GM12892 (cell line): Measurements from ENCODE around the gene ACSL1.

Source experiments
- POLR2AphosphoS5 ChIP-seq: IDR thresholded peaks from 2 replicates; pipeline ENCODE4 v1.6.1; 2011; ENCODE audit warnings: low read depth, low read length, control low read depth
- TAF1 ChIP-seq: IDR thresholded peaks from 2 replicates; pipeline ENCODE4 v1.6.1; 2011; ENCODE audit warnings: low read depth, mild to moderate bottlenecking, control low read depth, low read length, borderline replicate concordance

GRCh38 chr4:184861047-184861446 lies 35.3 kb upstream of the ACSL1 start:
- TF ChIP-seq POLR2AphosphoS5: no peak
- TF ChIP-seq TAF1: no peak
